HepG2 (cell line): Measurements from ENCODE around the gene MESD. TPM values are rescaled to one million over a fixed set of nuclear protein-coding genes. Genes with fewer than 3 reads are reported as not detected.
A peak's percentile ranks its signal among the peaks of the same experiment; 100 is the strongest.

ENCODE experiments used
- ATAC-seq: fragments of 200-7000 bp; cut with Tn5 transposase; 3 replicates; pipeline ENCODE4 v1.9.1; 2020; ENCODE audit warnings: mild to moderate bottlenecking, moderate library complexity
- BruUV-seq: library from RNA; stranded (reverse); fragments of 400-500 nt; replicated peaks from 2 replicates; lab custom pipeline; 2021; lab: Mats Ljungman, UMichigan
- CTCF ChIA-PET: fragments of 300-600 bp; formaldehyde crosslinking; extraction: SDS; loops from one replicate; lab custom pipeline; 2021; ENCODE audit warnings: low total read pairs, inconsistent platforms, low intra/inter-chr PET ratio; lab: Yijun Ruan, JAX
- POLR2A ChIA-PET: fragments of 350-600 bp; sonication (Branson Sonifier 250); formaldehyde crosslinking; loops from one replicate; lab custom pipeline; 2020; ENCODE audit warnings: antibody characterized with exemption, inconsistent platforms; lab: Yijun Ruan, JAX
- DNase-seq: peaks from one replicate; pipeline ENCODE4 v3.0.0-alpha.2; 2015; ENCODE audit warnings: low spot score
- FAIRE-seq: peaks from 3 replicates; lab custom pipeline; 2011; peaks lifted over from hg19 to GRCh38; lab: Jason Lieb, UNC
- H2AFZ ChIP-seq: one replicate; pipeline ENCODE4 v1.6.1; 2011; ENCODE audit warnings: low read length, inconsistent platforms
- H3K27ac ChIP-seq: fragments of 300-600 bp; 3 replicates; pipeline ENCODE4 v1.8.0; 2011; ENCODE audit warnings: mixed run types, mild to moderate bottlenecking, mixed read lengths, low read length, inconsistent platforms; ENCODE audit not compliant: insufficient read depth; ENCODE audit errors: extremely low read length
- H3K27me3 ChIP-seq, 2 experiments: fragments of 200-600 bp in 1 of 2; 2 replicates in 1 of 2; 3 replicates in 1 of 2; pipeline versions ENCODE4 v1.6.0 to v1.8.0; 2011; ENCODE audit warnings: low read length in 2 of 2, mild to moderate bottlenecking in 2 of 2, moderate library complexity in 2 of 2, inconsistent platforms in 1 of 2; ENCODE audit not compliant: insufficient read depth in 2 of 2, control insufficient read depth in 1 of 2
- H3K36me3 ChIP-seq, 2 experiments: fragments of 200-600 bp in 1 of 2; replicated peaks in 1 of 2; 2 replicates in 1 of 2; 3 replicates in 1 of 2; pipeline versions ENCODE4 v1.5.1 to v1.8.0; 2011; ENCODE audit warnings: low read length in 2 of 2, inconsistent platforms in 1 of 2; ENCODE audit not compliant: insufficient read depth in 2 of 2, control insufficient read depth in 1 of 2
- H3K4me1 ChIP-seq: 2 replicates; pipeline ENCODE4 v1.5.1; 2012; ENCODE audit warnings: low read length, inconsistent platforms; ENCODE audit not compliant: insufficient read depth
- H3K4me2 ChIP-seq: 2 replicates; pipeline ENCODE4 v1.6.0; 2011; ENCODE audit warnings: low read depth, low read length, inconsistent platforms
- H3K4me3 ChIP-seq, 3 experiments: fragments of 200-600 bp in 1 of 3; sonication (generic), shearing (Covaris generic) in 1 of 3; replicated peaks in 1 of 3; 2 replicates each; pipeline ENCODE4 v1.5.1; 2011 to 2016; ENCODE audit warnings: low read length in 3 of 3, inconsistent platforms in 2 of 3, low read depth in 2 of 3, mild to moderate bottlenecking in 2 of 3, control low read depth in 1 of 3, mixed read lengths in 1 of 3; ENCODE audit not compliant: insufficient read depth in 1 of 3
- H3K79me2 ChIP-seq: one replicate; pipeline ENCODE4 v1.6.1; 2011; ENCODE audit warnings: low read length, inconsistent platforms; ENCODE audit not compliant: insufficient read depth
- H3K9ac ChIP-seq: 2 replicates; pipeline ENCODE4 v1.6.0; 2011; ENCODE audit warnings: mild to moderate bottlenecking, low read depth, low read length, inconsistent platforms; ENCODE audit not compliant: insufficient read depth
- H3K9me3 ChIP-seq: 2 replicates; pipeline ENCODE4 v1.5.1; 2012; ENCODE audit warnings: mild to moderate bottlenecking, low read length
- H4K20me1 ChIP-seq: 2 replicates; pipeline ENCODE4 v1.6.0; 2011; ENCODE audit warnings: inconsistent platforms, mild to moderate bottlenecking, low read length, moderate library complexity; ENCODE audit not compliant: insufficient read depth
- E2F1 ChIP-seq: sonication (generic); formaldehyde crosslinking; IDR thresholded peaks from 2 replicates; pipeline ENCODE4 v1.5.0; 2020; ENCODE audit warnings: missing genetic modification reagents
- GABPA ChIP-seq, 2 experiments: IDR thresholded peaks; 2 replicates each; pipeline ENCODE4 v1.6.1; 2011 to 2016; ENCODE audit warnings: low read depth in 2 of 2, low read length in 1 of 2, missing biosample characterization in 1 of 2, missing genetic modification characterization in 1 of 2
- GZF1 ChIP-seq: sonication (generic); formaldehyde crosslinking; IDR thresholded peaks from 2 replicates; pipeline ENCODE4 v1.5.1; 2020; ENCODE audit warnings: mild to moderate bottlenecking, missing genetic modification reagents
- JDP2 ChIP-seq: sonication (generic); formaldehyde crosslinking; IDR thresholded peaks from 2 replicates; pipeline ENCODE4 v1.8.1; 2022; ENCODE audit warnings: missing genetic modification reagents, borderline replicate concordance
- MEF2D ChIP-seq: sonication (generic); formaldehyde crosslinking; IDR thresholded peaks from 2 replicates; pipeline ENCODE4 v1.5.1; 2020; ENCODE audit warnings: mild to moderate bottlenecking, missing genetic modification reagents
- NFE2L1 ChIP-seq: sonication (generic); formaldehyde crosslinking; IDR thresholded peaks from 2 replicates; pipeline ENCODE4 v1.4.0; 2020; ENCODE audit warnings: missing genetic modification reagents, mild to moderate bottlenecking, borderline replicate concordance
- NFYB ChIP-seq: sonication (generic); formaldehyde crosslinking; IDR thresholded peaks from 2 replicates; pipeline ENCODE4 v1.4.0; 2020; ENCODE audit warnings: missing genetic modification reagents
- NFYC ChIP-seq: IDR thresholded peaks from 2 replicates; pipeline ENCODE4 v1.6.1; 2016; ENCODE audit warnings: missing genetic modification reagents, missing compliant biosample characterization
- PHB2 ChIP-seq: fragments of 450-650 bp; IDR thresholded peaks from 2 replicates; pipeline ENCODE4 v1.6.1; 2018; ENCODE audit not compliant: partially characterized antibody
- SATB2 ChIP-seq: sonication (generic); formaldehyde crosslinking; IDR thresholded peaks from 2 replicates; pipeline ENCODE4 v1.5.0; 2020; ENCODE audit warnings: missing genetic modification reagents
- USF2 ChIP-seq, 2 experiments: sonication (generic) in 1 of 2; formaldehyde crosslinking in 1 of 2; IDR thresholded peaks; 2 replicates each; pipeline versions ENCODE4 v1.5.1 to v1.6.1; 2011 to 2020; ENCODE audit warnings: borderline replicate concordance in 1 of 2, low read depth in 1 of 2, low read length in 1 of 2, mild to moderate bottlenecking in 1 of 2, missing genetic modification reagents in 1 of 2, moderate library complexity in 1 of 2
- ZFAT ChIP-seq: sonication (generic); formaldehyde crosslinking; conservative IDR thresholded peaks from 2 replicates; pipeline ENCODE4 v1.8.1; 2023; ENCODE audit warnings: missing genetic modification reagents, inconsistent platforms
- ZNF34 ChIP-seq: sonication (generic); formaldehyde crosslinking; IDR thresholded peaks from 2 replicates; pipeline ENCODE4 v1.4.0; 2020; ENCODE audit warnings: mild to moderate bottlenecking, missing genetic modification reagents, borderline replicate concordance
- ZNF703 ChIP-seq: sonication (generic); formaldehyde crosslinking; IDR thresholded peaks from 2 replicates; pipeline ENCODE4 v1.5.1; 2020; ENCODE audit warnings: missing genetic modification reagents, mild to moderate bottlenecking, moderate library complexity, borderline replicate concordance
- ZNF83 ChIP-seq: sonication (generic); formaldehyde crosslinking; IDR thresholded peaks from 2 replicates; pipeline ENCODE4 v1.4.0; 2020; ENCODE audit warnings: missing genetic modification reagents, mild to moderate bottlenecking, borderline replicate concordance
- ZZZ3 ChIP-seq: sonication (generic); formaldehyde crosslinking; IDR thresholded peaks from 2 replicates; pipeline ENCODE4 v1.4.0; 2020; ENCODE audit warnings: missing genetic modification reagents, mild to moderate bottlenecking, borderline replicate concordance
- WGBS: methylation state at CpG from one replicate; pipeline ENCODE4 v1.1.6; 2017; ENCODE audit warnings: low lambda C conversion rate; 5-methylcytosine and 5-hydroxymethylcytosine counted together
- in situ Hi-C: cut with HindIII; loops from 2 replicates; pipeline ENCODE4 v1.10.0; 2017; ENCODE audit warnings: low pct_unique_long_range_greater_than_20kb; ENCODE audit not compliant: extremely low pct_ligation_motif_present
- intact Hi-C: fragments of 100-400 bp; cut with micrococcal nuclease; formaldehyde crosslinking; loops from one replicate; pipeline ENCODE4 v1.10.0; 2022; ENCODE audit not compliant: unreplicated experiment
- polyA plus RNA-seq, 8 experiments: library from polyadenylated mRNA; depleted of rRNA in 3 of 8; stranded (reverse) in 7 of 8; unstranded in 1 of 8; fragments of >200 nt; fragmentation: Illumina TruSeq in 4 of 8; extraction: Trizol in 4 of 8; gene quantifications; 2 replicates each; pipeline versions ENCODE4 v1.2.1 to v1.2.3, GENCODE V29; 2011 to 2016; ENCODE audit warnings: low read depth in 4 of 8, missing spikeins in 1 of 8, mixed read lengths in 1 of 8; ENCODE audit not compliant: insufficient read depth in 1 of 8
- total RNA-seq, 5 experiments: library from RNA; depleted of rRNA; stranded (reverse); fragments of >200 nt; fragmentation: Illumina TruSeq; extraction: Trizol; gene quantifications; 2 replicates each; pipeline ENCODE4 v1.2.3, GENCODE V29; 2016; ENCODE audit warnings: low read depth in 1 of 5

The MESD gene
- total and polyA plus RNA-seq, 2 of the 13 experiments (the other 11 are each of a cell fraction or from before 2014, with no cell fraction given) = 18.0 to 46.2 TPM

GRCh38 chr15:80999623-81000036 is 10.0 kb upstream of the MESD start (continued):
- TF ChIP-seq ZNF83 (CRISPR knock-in tag) (no peak), NFE2L1 (CRISPR knock-in tag) (no peak), ZNF34 (CRISPR knock-in tag) (no peak), GZF1 (CRISPR knock-in tag) (no peak), ZFAT (CRISPR knock-in tag) (no peak), ZZZ3 (CRISPR knock-in tag) (no peak), SATB2 (CRISPR knock-in tag) (no peak), MEF2D (no peak), ZNF703 (CRISPR knock-in tag) (no peak)

GRCh38 chr15:80998251-80998650 is 8.6 kb upstream of the MESD start:
- in situ Hi-C loops (no loop called here), intact Hi-C loops (loop anchor here (5.0 kb wide), 1 partner anchor 109 kb away; no protein-coding TSS in a partner anchor)
- peak overlapping the region; percentile 75 for H3K4me2 ChIP-seq
- no peak for FAIRE-seq
- H3K36me3 ChIP-seq = no peaks in the 10 kb centered on the region; a peak in 1 of 5 replicates
- peak overlapping the region; percentile 95 for H2AFZ ChIP-seq
- peak; percentile 12; the same call in 1 of the 3 replicates for ATAC-seq
- H3K27me3 ChIP-seq = no peaks in the 10 kb centered on the region
- H4K20me1 ChIP-seq = no peaks in the 10 kb centered on the region
- no peaks in the 10 kb centered on the region for H3K79me2 ChIP-seq
- H3K27ac ChIP-seq = no peak overlapping the region
- peak overlapping the region; percentile 26 to 48 (median 36); a peak in 3 of 6 replicates for H3K4me3 ChIP-seq
- peaks cover 33% of the 10 kb centered on the region for H3K4me1 ChIP-seq
- H3K9ac ChIP-seq = peak overlapping the region; percentile 49; the same call in 1 of the 2 replicates
- DNase-seq = no peak
- ChIA-PET POLR2A (interaction anchor here (1.6 kb wide), 2 partner anchors 8 to 10 kb away, joined by 3 to 6 read pairs; no protein-coding TSS in a partner anchor), CTCF (no interaction called here)
- WGBS = 63% methylated on average over 1 of the region's 1 CpG
- H3K9me3 ChIP-seq = no peaks in the 10 kb centered on the region
- BruUV-seq = no TSS peak
- TF ChIP-seq GABPA (IDR thresholded peaks at IDR 0.05; ENCODE audit: low read depth, low read length) (no peak), GABPA (CRISPR knock-in tag; IDR thresholded peaks at IDR 0.05; ENCODE audit: low read depth) (no peak), PHB2 (no peak), NFYB (CRISPR knock-in tag) (peak; percentile 78), JDP2 (CRISPR knock-in tag) (no peak), NFYC (CRISPR knock-in tag) (peak; percentile 73), E2F1 (no peak), USF2 (IDR thresholded peaks at IDR 0.05; ENCODE audit: low read depth, low read length) (peak; percentile 74; the same call in 1 of the 2 replicates), USF2 (CRISPR knock-in tag; IDR thresholded peaks at IDR 0.05; ENCODE audit: borderline replicate concordance) (peak; percentile 84; the same call in 1 of the 2 replicates)
